Psoas muscle (tissue), 8 donors: ENCODE data around the gene RAD51AP1. TPM values are rescaled to one million over a fixed set of nuclear protein-coding genes. Genes with fewer than 3 reads are reported as not detected.
"Not testable (repeated sequence)": the region's sequence is repeated elsewhere in the genome, so short reads cannot be mapped to it uniquely, and the experiment has no call there.

Source experiments
- ATAC-seq, 4 donors: fragments of 200-7000 bp; cut with Tn5 transposase; one replicate each; pipeline ENCODE4 v1.9.1; 2020; ENCODE audit warnings: moderate library complexity in 3 of 4, mild to moderate bottlenecking in 2 of 4
- DNase-seq, 2 donors: peaks; one replicate each; pipeline ENCODE4 v3.0.0-alpha.2; 2020
- H3K27ac ChIP-seq: fragments of 200-600 bp; one replicate; pipeline ENCODE4 v1.8.0; 2022
- H3K27me3 ChIP-seq, 3 donors: fragments of 200-600 bp in 1 of 3; one replicate each; pipeline versions ENCODE4 v1.6.1 to v1.8.0; 2013 to 2022; ENCODE audit warnings: low read length in 2 of 3, mild to moderate bottlenecking in 2 of 3, moderate library complexity in 1 of 3; ENCODE audit not compliant: insufficient read depth in 3 of 3
- H3K36me3 ChIP-seq, 2 donors: fragments of 200-600 bp in 1 of 2; one replicate each; pipeline versions ENCODE4 v1.6.1 to v1.8.0; 2013 to 2022; ENCODE audit warnings: low read depth in 1 of 2, mild to moderate bottlenecking in 1 of 2, moderate library complexity in 1 of 2; ENCODE audit not compliant: insufficient read depth in 1 of 2
- H3K4me1 ChIP-seq: fragments of 200-600 bp; one replicate; pipeline ENCODE4 v1.8.0; 2022
- H3K4me3 ChIP-seq: fragments of 200-600 bp; one replicate; pipeline ENCODE4 v1.8.0; 2022; ENCODE audit warnings: mild to moderate bottlenecking
- H3K9me3 ChIP-seq: fragments of 200-600 bp; one replicate; pipeline ENCODE4 v1.8.0; 2022
- CTCF ChIP-seq: fragments of 200-600 bp; IDR thresholded peaks from one replicate; pipeline ENCODE4 v1.8.0; 2022; ENCODE audit warnings: antibody characterized with exemption
- WGBS, 3 donors: extraction: QIAGEN DNeasy Blood & Tissue Kit; methylation state at CpG; one replicate each; pipeline versions ENCODE4 v1.1.6 to v1.1.7; 2013; 5-methylcytosine and 5-hydroxymethylcytosine counted together
- intact Hi-C, 2 donors: fragments of 100-400 bp; cut with DNase I; formaldehyde crosslinking; loops; one replicate each; pipeline versions ENCODE4 v1.11.0 to v1.14.2; 2022
- polyA plus RNA-seq, 3 donors: library from polyadenylated mRNA; stranded (reverse); fragments of 200-250 nt; gene quantifications; one replicate each; pipeline ENCODE4 v1.2.3, GENCODE V29; 2013
- total RNA-seq, 4 donors: library from RNA; stranded (reverse); fragmentation: NEBNext Ultra II Directional in 2 of 4; extraction: Animal tissue kit (Norgen Biotek cat#: 25700) in 2 of 4; gene quantifications; one replicate each; pipeline versions ENCODE4 v1.2.1 to v1.2.4, GENCODE V29; 2021 to 2023
- donor health status: healthy with polysubstance abuse.
- donor health status: DM: no; HTN: no; CAD: no; lungs with moderate emphysema.
- donor health status: Bipolar disorder and iron deficiency.
- donor health status: healthy.
- donor health status: DM: yes; HTN: yes; CAD: no.
- donor health status: DM: no; HTN: no; CAD: no.
- donor health status: DM: no; HTN: no; CAD: no.
- donor health status: DM: yes; HTN: yes; CAD: no.

Gene RAD51AP1
- total and polyA plus RNA-seq, 7 donors: 0.38 to 0.98 (median 0.48) TPM

GRCh38 chr12:4518106-4518728 is 20.5 kb upstream of the RAD51AP1 start:
- H3K4me3 ChIP-seq: no peak overlapping the region
- no peak for TF ChIP-seq CTCF
- no peaks in the 10 kb centered on the region for H3K27me3 ChIP-seq
- peak in 1 of 4 donors; percentile 58 for ATAC-seq
- peaks cover 3% of the 10 kb centered on the region for H3K4me1 ChIP-seq
- intact Hi-C loops: no loop called here
- no peak overlapping the region for H3K27ac ChIP-seq
- no peak for DNase-seq
- 76 to 79% (median 78%) methylated on average over 5 of the region's 5 CpGs for WGBS, 3 donors
- H3K36me3 ChIP-seq: peaks cover 6 to 55% of the 10 kb centered on the region in 2 donors
- no peaks in the 10 kb centered on the region for H3K9me3 ChIP-seq

- not testable (repeated sequence) for H3K27ac ChIP-seq, H3K4me1 ChIP-seq, H3K27me3 ChIP-seq, DNase-seq, H3K4me3 ChIP-seq, ATAC-seq, H3K9me3 ChIP-seq
- H3K36me3 ChIP-seq: peaks cover 3 to 58% of the 10 kb centered on the region in 2 donors
- WGBS, 3 donors: 93 to 94% (median 94%) methylated on average over 7 of the region's 7 CpGs
- intact Hi-C loops: loop anchor here in 1 of 2 donors (5.0 kb wide), 1 partner anchor 216 kb away; no protein-coding TSS in a partner anchor
These were observed 15.2 kb upstream of the RAD51AP1 start for GRCh38 chr12:4523443-4523842.

- no peak overlapping the region for H3K27ac ChIP-seq
- no peaks in the 10 kb centered on the region for H3K27me3 ChIP-seq
- TF ChIP-seq CTCF: peak; percentile 68
- ATAC-seq: peak in 1 of 4 donors; percentile 57
- no peak overlapping the region for H3K4me3 ChIP-seq
- H3K4me1 ChIP-seq: no peaks in the 10 kb centered on the region
- peaks cover 0 to 68% of the 10 kb centered on the region in 2 donors for H3K36me3 ChIP-seq
- no peaks in the 10 kb centered on the region for H3K9me3 ChIP-seq
- no peak for DNase-seq
- WGBS, 3 donors: 71 to 93% (median 77%) methylated on average over 2 of the region's 2 CpGs
- intact Hi-C loops: loop anchor here (2.0 to 5.0 kb wide), 3 partner anchors 105 to 175 kb away; no protein-coding TSS in a partner anchor
These were observed 11.7 kb upstream of the RAD51AP1 start for GRCh38 chr12:4526923-4527546.

- Histone ChIP-seq H3K36me3 (peaks cover 0 to 70% of the 10 kb centered on the region in 2 donors), H3K27me3 (no peaks in the 10 kb centered on the region), H3K9me3 (no peaks in the 10 kb centered on the region), H3K27ac (no peak overlapping the region), H3K4me1 (no peaks in the 10 kb centered on the region), H3K4me3 (no peak overlapping the region)
- no peak for ATAC-seq
- TF ChIP-seq CTCF: no peak
- DNase-seq: no peak
- intact Hi-C loops: loop anchor here in 1 of 2 donors (5.0 to 10.0 kb wide), 4 partner anchors 125 to 645 kb away; no protein-coding TSS in a partner anchor
- WGBS, 3 donors: 71 to 79% (median 73%) methylated on average over 1 of the region's 1 CpG
These were observed 8.5 kb upstream of the RAD51AP1 start for GRCh38 chr12:4530160-4530559.

- intact Hi-C loops: loop anchor here in 1 of 2 donors (5.0 to 10.0 kb wide), 4 partner anchors 124 to 646 kb away; no protein-coding TSS in a partner anchor
- peaks cover 0 to 75% of the 10 kb centered on the region in 2 donors for H3K36me3 ChIP-seq
- no peak for ATAC-seq
- no peak for DNase-seq
- H3K9me3 ChIP-seq: no peaks in the 10 kb centered on the region
- WGBS, 3 donors: 76 to 89% (median 88%) methylated on average over 6 of the region's 6 CpGs
- H3K27ac ChIP-seq: no peak overlapping the region
- H3K27me3 ChIP-seq: no peaks in the 10 kb centered on the region
- TF ChIP-seq CTCF: no peak
- no peak overlapping the region for H3K4me3 ChIP-seq
- H3K4me1 ChIP-seq: no peaks in the 10 kb centered on the region
These were observed 7.6 kb upstream of the RAD51AP1 start for GRCh38 chr12:4530982-4531586.
